HepG2 (cell line): ENCODE measurements around the gene RNASE2. TPM values are rescaled to one million over a fixed set of nuclear protein-coding genes. Genes with fewer than 3 reads are reported as not detected.
A peak's percentile ranks its signal among the peaks of the same experiment; 100 is the strongest.

Experiments
- E2F2 ChIP-seq: sonication (generic); formaldehyde crosslinking; IDR thresholded peaks from 2 replicates; pipeline ENCODE4 v1.4.0; 2020; ENCODE audit warnings: missing genetic modification reagents, borderline replicate concordance
- KAT8 ChIP-seq: IDR thresholded peaks from 2 replicates; pipeline ENCODE4 v1.6.1; 2016; ENCODE audit warnings: missing genetic modification reagents, missing compliant biosample characterization
- LRRFIP1 ChIP-seq: sonication (generic); formaldehyde crosslinking; conservative IDR thresholded peaks from 2 replicates; pipeline ENCODE4 v1.4.0; 2020; ENCODE audit warnings: missing genetic modification reagents
- NKX3-1 ChIP-seq: sonication (generic); formaldehyde crosslinking; IDR thresholded peaks from 2 replicates; pipeline ENCODE4 v1.5.0; 2020; ENCODE audit warnings: missing genetic modification reagents
- RELA ChIP-seq: sonication (generic); formaldehyde crosslinking; IDR thresholded peaks from 2 replicates; pipeline ENCODE4 v1.4.0; 2020; ENCODE audit warnings: missing genetic modification reagents
- SOX13 ChIP-seq, 3 experiments: fragments of 450-650 bp in 1 of 3; sonication (generic) in 1 of 3; formaldehyde crosslinking in 1 of 3; IDR thresholded peaks in 2 of 3; conservative IDR thresholded peaks in 1 of 3; 2 replicates each; pipeline versions ENCODE4 v1.5.0 to v1.6.1; 2016 to 2020; ENCODE audit warnings: antibody characterized with exemption in 1 of 3, mild to moderate bottlenecking in 1 of 3, missing compliant biosample characterization in 1 of 3, missing genetic modification reagents in 1 of 3, moderate library complexity in 1 of 3
- STAT6 ChIP-seq: sonication (generic); formaldehyde crosslinking; IDR thresholded peaks from 2 replicates; pipeline ENCODE4 v1.4.0; 2020; ENCODE audit warnings: missing genetic modification reagents, mild to moderate bottlenecking, borderline replicate concordance
- ZBTB20 ChIP-seq: sonication (generic); formaldehyde crosslinking; IDR thresholded peaks from 2 replicates; pipeline ENCODE4 v1.8.1; 2023; ENCODE audit warnings: missing genetic modification reagents, low read depth, mild to moderate bottlenecking, borderline replicate concordance
- ZBTB33 ChIP-seq: sonication (generic); formaldehyde crosslinking; IDR thresholded peaks from 2 replicates; pipeline ENCODE4 v1.4.0; 2020; ENCODE audit warnings: missing genetic modification reagents
- ZFP36L1 ChIP-seq: sonication (generic); formaldehyde crosslinking; IDR thresholded peaks from 2 replicates; pipeline ENCODE4 v1.8.0; 2022; ENCODE audit warnings: mild to moderate bottlenecking, missing genetic modification reagents, moderate library complexity
- ZNF3 ChIP-seq: IDR thresholded peaks from 2 replicates; pipeline ENCODE4 v1.7.0; 2017; ENCODE audit warnings: inconsistent platforms
- ZNF367 ChIP-seq: sonication (generic); formaldehyde crosslinking; IDR thresholded peaks from 2 replicates; pipeline ENCODE4 v1.4.0; 2020; ENCODE audit warnings: missing genetic modification reagents, borderline replicate concordance
- ZNF552 ChIP-seq: sonication (generic); formaldehyde crosslinking; IDR thresholded peaks from 2 replicates; pipeline ENCODE4 v1.9.0; 2022; ENCODE audit warnings: missing genetic modification reagents, mild to moderate bottlenecking, borderline replicate concordance
- ZNF879 ChIP-seq: sonication (generic); formaldehyde crosslinking; IDR thresholded peaks from 2 replicates; pipeline ENCODE4 v1.8.1; 2023; ENCODE audit warnings: missing genetic modification reagents
- ZNF891 ChIP-seq: sonication (generic); formaldehyde crosslinking; IDR thresholded peaks from 2 replicates; pipeline ENCODE4 v1.5.0; 2020; ENCODE audit warnings: mild to moderate bottlenecking, missing genetic modification reagents
- polyA plus RNA-seq, 8 experiments: library from polyadenylated mRNA; depleted of rRNA in 3 of 8; stranded (reverse) in 7 of 8; unstranded in 1 of 8; fragments of >200 nt; fragmentation: Illumina TruSeq in 4 of 8; extraction: Trizol in 4 of 8; gene quantifications; 2 replicates each; pipeline versions ENCODE4 v1.2.1 to v1.2.3, GENCODE V29; 2011 to 2016; ENCODE audit warnings: low read depth in 4 of 8, missing spikeins in 1 of 8, mixed read lengths in 1 of 8; ENCODE audit not compliant: insufficient read depth in 1 of 8
- total RNA-seq, 5 experiments: library from RNA; depleted of rRNA; stranded (reverse); fragments of >200 nt; fragmentation: Illumina TruSeq; extraction: Trizol; gene quantifications; 2 replicates each; pipeline ENCODE4 v1.2.3, GENCODE V29; 2016; ENCODE audit warnings: low read depth in 1 of 5
- TF ChIP-seq, protein P1 (sequence below): sonication (generic); formaldehyde crosslinking; IDR thresholded peaks from 2 replicates; pipeline ENCODE4 v1.5.0; 2020; ENCODE audit warnings: mild to moderate bottlenecking, missing genetic modification reagents

The RNASE2 gene
- total and polyA plus RNA-seq, 2 of the 13 experiments (the other 11 are each of a cell fraction or from before 2014, with no cell fraction given): 0.69 TPM; not detected in 1

GRCh38 chr14:20989787-20990600 is 34.7 kb downstream of the RNASE2 start, which contains the start of gene METTL17 (continued):
- TF ChIP-seq ZNF552 (CRISPR knock-in tag): no peak
- peak; percentile 59; the same call in 1 of the 2 replicates for TF ChIP-seq ZBTB20 (CRISPR knock-in tag)
- TF ChIP-seq ZNF891: peak; percentile 91; the same call in 1 of the 2 replicates
- TF ChIP-seq STAT6 (CRISPR knock-in tag): peak; percentile 50; the same call in 1 of the 2 replicates
- TF ChIP-seq SOX13 (IDR thresholded peaks at IDR 0.05): no peak
- TF ChIP-seq SOX13 (CRISPR knock-in tag; conservative IDR thresholded peaks at IDR 0.05 in 1 of 2, IDR thresholded peaks at IDR 0.05 in 1 of 2): peak in 1 of 2 experiments; percentile 20; a peak in 1 of 4 replicates
- TF ChIP-seq ZNF879: 0 out of 2 replicates have a peak, but pooled peaks have one; percentile 62
- peak; percentile 94 for TF ChIP-seq KAT8 (CRISPR knock-in tag)
- TF ChIP-seq, protein P1, sequence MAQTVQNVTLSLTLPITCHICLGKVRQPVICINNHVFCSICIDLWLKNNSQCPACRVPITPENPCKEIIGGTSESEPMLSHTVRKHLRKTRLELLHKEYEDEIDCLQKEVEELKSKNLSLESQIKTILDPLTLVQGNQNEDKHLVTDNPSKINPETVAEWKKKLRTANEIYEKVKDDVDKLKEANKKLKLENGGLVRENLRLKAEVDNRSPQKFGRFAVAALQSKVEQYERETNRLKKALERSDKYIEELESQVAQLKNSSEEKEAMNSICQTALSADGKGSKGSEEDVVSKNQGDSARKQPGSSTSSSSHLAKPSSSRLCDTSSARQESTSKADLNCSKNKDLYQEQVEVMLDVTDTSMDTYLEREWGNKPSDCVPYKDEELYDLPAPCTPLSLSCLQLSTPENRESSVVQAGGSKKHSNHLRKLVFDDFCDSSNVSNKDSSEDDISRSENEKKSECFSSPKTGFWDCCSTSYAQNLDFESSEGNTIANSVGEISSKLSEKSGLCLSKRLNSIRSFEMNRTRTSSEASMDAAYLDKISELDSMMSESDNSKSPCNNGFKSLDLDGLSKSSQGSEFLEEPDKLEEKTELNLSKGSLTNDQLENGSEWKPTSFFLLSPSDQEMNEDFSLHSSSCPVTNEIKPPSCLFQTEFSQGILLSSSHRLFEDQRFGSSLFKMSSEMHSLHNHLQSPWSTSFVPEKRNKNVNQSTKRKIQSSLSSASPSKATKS (CRISPR knock-in tag): no peak
- no peak for TF ChIP-seq LRRFIP1 (CRISPR knock-in tag)
- TF ChIP-seq RELA (CRISPR knock-in tag): no peak
- TF ChIP-seq ZFP36L1 (CRISPR knock-in tag): peak; percentile 53; the same call in 1 of the 2 replicates
- TF ChIP-seq ZNF367 (CRISPR knock-in tag): no peak
- TF ChIP-seq ZBTB33: no peak; the same call in 1 of the 2 replicates
- TF ChIP-seq ZNF3 (CRISPR knock-in tag): no peak
- 0 out of 2 replicates have a peak, but pooled peaks have one; percentile 50 for TF ChIP-seq NKX3-1 (CRISPR knock-in tag)
- TF ChIP-seq E2F2 (CRISPR knock-in tag): no peak
